ENCODE measurements around the gene TMEM54. TPM values are rescaled to one million over a fixed set of nuclear protein-coding genes. Genes with fewer than 3 reads are reported as not detected.

TMEM54 gene
- total and polyA plus RNA-seq, 9 of the 15 experiments (the other 6 are each of a cell fraction or from before 2014, with no cell fraction given) = 1.00 to 16.2 (median 8.2) TPM

- 10% methylated on average over 3 of the region's 3 CpGs for WGBS (ENCODE audit: insufficient coverage, low coverage, missing lambda C conversion rate)
- Histone ChIP-seq H3K9me1 (ENCODE audit: control insufficient read depth, insufficient read depth, low read length) (no peaks in the 10 kb centered on the region), H3K27ac (ENCODE audit: extremely low read depth, low read depth, low read length) (no peak overlapping the region), H3K4me1 (replicated peaks in 1 of 2; ENCODE audit: control insufficient read depth in 2 of 2, insufficient read depth in 2 of 2, low read length in 2 of 2) (peaks cover 6 to 15% of the 10 kb centered on the region in 2 experiments; a peak in 4 of 5 replicates), H3K27me3 (ENCODE audit: control insufficient read depth in 2 of 2, insufficient read depth in 2 of 2, low read length in 2 of 2) (peaks cover 9 to 76% of the 10 kb centered on the region in 2 experiments), H2AFZ (ENCODE audit: low read depth, low read length) (no peak overlapping the region), H3K9ac (ENCODE audit: insufficient read depth in 1 of 2, low read depth in 2 of 2, low read length in 2 of 2) (no peak overlapping the region), H3K4me2 (ENCODE audit: insufficient read depth, low read length) (no peak overlapping the region), H4K20me1 (replicated peaks; ENCODE audit: control insufficient read depth, insufficient read depth, low read length) (peaks cover 23% of the 10 kb centered on the region), H3K4me3 (no peak overlapping the region), H3K79me2 (ENCODE audit: control insufficient read depth, insufficient read depth, low read length) (no peaks in the 10 kb centered on the region), H3K9me3 (replicated peaks; ENCODE audit: control insufficient read depth, insufficient read depth, low read depth, low read length) (no peaks in the 10 kb centered on the region), H3K36me3 (ENCODE audit: control insufficient read depth, insufficient read depth, low read length) (no peaks in the 10 kb centered on the region)
- POLR2A ChIA-PET = no interaction called here
- CTCF ChIA-PET (ENCODE audit: low intra/inter-chr PET ratio) = no interaction called here
- no peak for FAIRE-seq
- no peak for ATAC-seq
- no peak for DNase-seq (ENCODE audit: extremely low read depth in 1 of 4, low spot score in 3 of 4)
- no peak for TF ChIP-seq ZNF707 (CRISPR knock-in tag; conservative IDR thresholded peaks at IDR 0.05)
- TF ChIP-seq ZHX1 (conservative IDR thresholded peaks at IDR 0.05; ENCODE audit: low read length) = no peak
- no peak for TF ChIP-seq CCAR2 (IDR thresholded peaks at IDR 0.05; ENCODE audit: low read depth, low read length)
- no peak for TF ChIP-seq ZNF655 (CRISPR knock-in tag; IDR thresholded peaks at IDR 0.05)
- TF ChIP-seq ZBTB34 (CRISPR knock-in tag; IDR thresholded peaks at IDR 0.05) = no peak
- no peak for TF ChIP-seq HMGXB4 (CRISPR knock-in tag; IDR thresholded peaks at IDR 0.05)
- TF ChIP-seq ZNF668 (CRISPR knock-in tag; IDR thresholded peaks at IDR 0.05) = no peak
- no peak for TF ChIP-seq HBP1 (CRISPR knock-in tag; IDR thresholded peaks at IDR 0.05)
- in situ Hi-C loops (cut with MboI) = loop anchor here (25.0 kb wide), 1 partner anchor 713 kb away; no protein-coding TSS in a partner anchor
- intact Hi-C loops (cut with micrococcal nuclease) = no loop called here
- BruUV-seq (replicated peaks) = no TSS peak
These were observed 2.2 kb downstream of the TMEM54 start for GRCh38 chr1:32898958-32899357.

Data from K562 (cell line).